Endothelial cell of umbilical vein (primary cell): ENCODE data around the gene PPP5C.

Source experiments
- EZH2 ChIP-seq: IDR thresholded peaks from 2 replicates; pipeline ENCODE4 v1.6.1; 2012; ENCODE audit warnings: borderline replicate concordance, low read depth, mild to moderate bottlenecking, moderate library complexity, low read length, inconsistent platforms; ENCODE audit not compliant: severe bottlenecking
- GATA2 ChIP-seq: IDR thresholded peaks from 2 replicates; pipeline ENCODE4 v1.7.0; 2011; ENCODE audit warnings: low read depth, mild to moderate bottlenecking, moderate library complexity, mixed read lengths, low read length; ENCODE audit not compliant: insufficient read length, insufficient read depth
- JUN ChIP-seq: IDR thresholded peaks from 2 replicates; pipeline ENCODE4 v1.6.1; 2011; ENCODE audit warnings: borderline replicate concordance, low read depth; ENCODE audit not compliant: insufficient read length, insufficient read depth
- MYC ChIP-seq: IDR thresholded peaks from one replicate; pipeline ENCODE4 v1.6.1; 2011; ENCODE audit warnings: mild to moderate bottlenecking, low read depth, low read length
- POLR2A ChIP-seq: IDR thresholded peaks from 2 replicates; pipeline ENCODE4 v1.6.1; 2012; ENCODE audit warnings: low read depth, mild to moderate bottlenecking, control low read depth, low read length
- POLR2AphosphoS5 ChIP-seq: IDR thresholded peaks from 2 replicates; pipeline ENCODE4 v1.6.1; 2012; ENCODE audit warnings: low read depth, mild to moderate bottlenecking, control low read depth, low read length, moderate library complexity; ENCODE audit not compliant: insufficient read depth
- TF ChIP-seq, protein P1 (sequence below): IDR thresholded peaks from 2 replicates; pipeline ENCODE4 v1.6.1; 2011; ENCODE audit not compliant: insufficient read depth, insufficient read length
- TF ChIP-seq, protein P2 (sequence below), 2 donors: IDR thresholded peaks; 1 replicate in 1 of 2; 2 replicates in 1 of 2; pipeline ENCODE4 v1.5.1; 2011; ENCODE audit warnings: low read length in 2 of 2, mild to moderate bottlenecking in 2 of 2, moderate library complexity in 2 of 2, control low read depth in 1 of 2, inconsistent platforms in 1 of 2, low read depth in 1 of 2; ENCODE audit not compliant: insufficient read depth in 1 of 2; ENCODE audit errors: extremely low read depth in 1 of 2

DNA sequence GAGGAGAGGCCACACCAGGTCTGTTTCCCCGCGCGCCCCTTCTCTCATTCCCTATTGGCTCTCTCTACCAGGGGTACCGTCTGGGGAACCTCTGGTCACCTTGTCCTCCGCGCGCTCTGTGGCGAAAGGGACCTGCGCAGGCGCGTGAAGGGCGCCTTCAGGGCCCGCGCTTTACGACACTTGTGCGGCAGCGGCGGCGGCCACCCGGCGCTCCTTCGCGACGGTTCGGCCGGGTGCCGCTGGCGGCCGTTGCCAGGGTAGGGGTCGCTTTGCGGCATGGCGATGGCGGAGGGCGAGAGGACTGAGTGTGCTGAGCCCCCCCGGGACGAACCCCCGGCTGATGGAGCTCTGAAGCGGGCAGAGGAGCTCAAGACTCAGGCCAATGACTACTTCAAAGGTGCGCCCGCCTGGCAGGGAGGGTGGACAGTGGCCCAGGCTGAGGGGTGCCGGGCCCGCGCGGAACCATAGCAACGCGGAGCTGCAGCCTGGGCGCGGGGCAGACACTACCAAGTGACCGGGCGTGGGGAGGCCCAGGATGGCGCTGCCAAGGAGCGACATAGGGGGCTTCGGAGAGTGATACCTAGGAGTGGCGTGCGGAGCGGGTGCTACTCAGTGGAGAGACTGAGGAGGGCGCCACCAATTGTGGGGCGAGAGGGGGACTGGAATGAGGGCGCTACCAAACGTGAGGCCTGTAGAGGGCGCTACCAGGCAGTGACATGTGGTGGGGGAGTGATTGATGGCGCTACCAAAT, at the start of gene PPP5C:
- TF ChIP-seq POLR2AphosphoS5 (peak; percentile 66), POLR2A (peak; percentile 68), GATA2 (no peak), EZH2 (no peak), MYC (peak; percentile 83), JUN (no peak)
- TF ChIP-seq, protein P1, sequence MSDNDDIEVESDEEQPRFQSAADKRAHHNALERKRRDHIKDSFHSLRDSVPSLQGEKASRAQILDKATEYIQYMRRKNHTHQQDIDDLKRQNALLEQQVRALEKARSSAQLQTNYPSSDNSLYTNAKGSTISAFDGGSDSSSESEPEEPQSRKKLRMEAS = peak; percentile 15
- TF ChIP-seq, protein P2, sequence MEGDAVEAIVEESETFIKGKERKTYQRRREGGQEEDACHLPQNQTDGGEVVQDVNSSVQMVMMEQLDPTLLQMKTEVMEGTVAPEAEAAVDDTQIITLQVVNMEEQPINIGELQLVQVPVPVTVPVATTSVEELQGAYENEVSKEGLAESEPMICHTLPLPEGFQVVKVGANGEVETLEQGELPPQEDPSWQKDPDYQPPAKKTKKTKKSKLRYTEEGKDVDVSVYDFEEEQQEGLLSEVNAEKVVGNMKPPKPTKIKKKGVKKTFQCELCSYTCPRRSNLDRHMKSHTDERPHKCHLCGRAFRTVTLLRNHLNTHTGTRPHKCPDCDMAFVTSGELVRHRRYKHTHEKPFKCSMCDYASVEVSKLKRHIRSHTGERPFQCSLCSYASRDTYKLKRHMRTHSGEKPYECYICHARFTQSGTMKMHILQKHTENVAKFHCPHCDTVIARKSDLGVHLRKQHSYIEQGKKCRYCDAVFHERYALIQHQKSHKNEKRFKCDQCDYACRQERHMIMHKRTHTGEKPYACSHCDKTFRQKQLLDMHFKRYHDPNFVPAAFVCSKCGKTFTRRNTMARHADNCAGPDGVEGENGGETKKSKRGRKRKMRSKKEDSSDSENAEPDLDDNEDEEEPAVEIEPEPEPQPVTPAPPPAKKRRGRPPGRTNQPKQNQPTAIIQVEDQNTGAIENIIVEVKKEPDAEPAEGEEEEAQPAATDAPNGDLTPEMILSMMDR (IDR thresholded peaks at IDR 0.05; ENCODE audit: extremely low read depth in 1 of 2, insufficient read depth in 1 of 2, low read depth in 1 of 2, low read length in 2 of 2) = peak; percentile 97 to 98
